H9 (cell line): ENCODE data around the gene ERAL1. TPM values are rescaled to one million over a fixed set of nuclear protein-coding genes. Genes with fewer than 3 reads are reported as not detected.

Source experiments
- DNase-seq: peaks from one replicate; pipeline ENCODE4 v3.0.0-alpha.2; 2017
- H2AFZ ChIP-seq: one replicate; pipeline ENCODE4 v1.6.1; 2013; ENCODE audit warnings: mild to moderate bottlenecking, low read length, control low read depth, moderate library complexity
- H2AK5ac ChIP-seq: 2 replicates; pipeline ENCODE4 v1.6.1; 2013; ENCODE audit warnings: low read length, control low read depth, mixed read lengths; ENCODE audit not compliant: insufficient read length
- H2BK120ac ChIP-seq: one replicate; pipeline ENCODE4 v1.6.1; 2013; ENCODE audit warnings: low read depth, mild to moderate bottlenecking, low read length, control low read depth, inconsistent platforms; ENCODE audit not compliant: poor library complexity, severe bottlenecking
- H2BK12ac ChIP-seq: 2 replicates; pipeline ENCODE4 v1.6.1; 2013; ENCODE audit warnings: low read length, control low read depth, mixed read lengths, low read depth; ENCODE audit not compliant: insufficient read length
- H2BK15ac ChIP-seq: 2 replicates; pipeline ENCODE4 v1.6.1; 2013; ENCODE audit warnings: low read depth, low read length, control low read depth
- H2BK20ac ChIP-seq: one replicate; pipeline ENCODE4 v1.6.1; 2013; ENCODE audit warnings: low read depth, mild to moderate bottlenecking, low read length, control low read depth, inconsistent platforms; ENCODE audit not compliant: poor library complexity, severe bottlenecking
- H2BK5ac ChIP-seq: 2 replicates; pipeline ENCODE4 v1.6.1; 2013; ENCODE audit warnings: low read length, control low read depth, mixed read lengths; ENCODE audit not compliant: insufficient read length
- H3K14ac ChIP-seq: 2 replicates; pipeline ENCODE4 v1.6.1; 2013; ENCODE audit warnings: low read length, control low read depth; ENCODE audit not compliant: insufficient read depth
- H3K18ac ChIP-seq: 2 replicates; pipeline ENCODE4 v1.6.1; 2013; ENCODE audit warnings: low read depth, mild to moderate bottlenecking, mixed read lengths, low read length, control low read depth; ENCODE audit not compliant: insufficient read length
- H3K23ac ChIP-seq: 2 replicates; pipeline ENCODE4 v1.6.1; 2013; ENCODE audit warnings: low read length, control low read depth, mixed read lengths, low read depth; ENCODE audit not compliant: insufficient read length
- H3K23me2 ChIP-seq: 2 replicates; pipeline ENCODE4 v1.6.1; 2013; ENCODE audit warnings: low read depth, mild to moderate bottlenecking, mixed read lengths, low read length, control low read depth; ENCODE audit not compliant: insufficient read length, poor library complexity, severe bottlenecking
- H3K27ac ChIP-seq: 2 replicates; pipeline ENCODE4 v1.5.1; 2013; ENCODE audit warnings: low read length, control low read depth, mixed read lengths, low read depth; ENCODE audit not compliant: insufficient read length
- H3K27me3 ChIP-seq: 2 replicates; pipeline ENCODE4 v1.6.1; 2013; ENCODE audit warnings: low read length, control low read depth, inconsistent platforms; ENCODE audit not compliant: insufficient read depth
- H3K4ac ChIP-seq: 2 replicates; pipeline ENCODE4 v1.6.1; 2013; ENCODE audit warnings: low read depth, mild to moderate bottlenecking, control low read depth, inconsistent platforms, low read length, moderate library complexity
- H3K4me1 ChIP-seq: 2 replicates; pipeline ENCODE4 v1.6.1; 2013; ENCODE audit warnings: low read length, control low read depth, inconsistent platforms; ENCODE audit not compliant: insufficient read depth
- H3K4me2 ChIP-seq: 2 replicates; pipeline ENCODE4 v1.6.1; 2013; ENCODE audit warnings: low read length, control low read depth, mixed read lengths; ENCODE audit not compliant: insufficient read length, insufficient read depth
- H3K56ac ChIP-seq: 2 replicates; pipeline ENCODE4 v1.6.1; 2013; ENCODE audit warnings: low read depth, mild to moderate bottlenecking, mixed read lengths, low read length, control low read depth; ENCODE audit not compliant: insufficient read length
- H3K79me1 ChIP-seq: 2 replicates; pipeline ENCODE4 v1.6.1; 2013; ENCODE audit warnings: low read depth, mild to moderate bottlenecking, moderate library complexity, low read length, control low read depth, inconsistent platforms; ENCODE audit not compliant: insufficient read depth, poor library complexity, severe bottlenecking
- H3K79me2 ChIP-seq: 2 replicates; pipeline ENCODE4 v1.6.1; 2013; ENCODE audit warnings: low read length, control low read depth, inconsistent platforms; ENCODE audit not compliant: insufficient read depth
- H3K9ac ChIP-seq: 2 replicates; pipeline ENCODE4 v1.6.1; 2013; ENCODE audit warnings: low read length, control low read depth, mixed read lengths; ENCODE audit not compliant: insufficient read length; ENCODE audit errors: extremely low read depth
- H3K9me3 ChIP-seq: one replicate; pipeline ENCODE4 v1.6.1; 2013; ENCODE audit warnings: low read depth, low read length, inconsistent platforms; ENCODE audit not compliant: control insufficient read depth
- H3T11ph ChIP-seq: one replicate; pipeline ENCODE4 v1.6.1; 2013; ENCODE audit warnings: mild to moderate bottlenecking, low read length, control low read depth, inconsistent platforms
- H4K20me1 ChIP-seq: one replicate; pipeline ENCODE4 v1.6.1; 2013; ENCODE audit not compliant: control insufficient read depth, insufficient read length, insufficient read depth
- H4K5ac ChIP-seq: 2 replicates; pipeline ENCODE4 v1.6.1; 2013; ENCODE audit warnings: low read depth, mild to moderate bottlenecking, mixed read lengths, low read length, control low read depth; ENCODE audit not compliant: insufficient read length
- H4K8ac ChIP-seq: replicated peaks from 2 replicates; pipeline ENCODE4 v1.6.1; 2013; ENCODE audit warnings: low read length, control low read depth, mixed read lengths, low read depth; ENCODE audit not compliant: insufficient read length
- H4K91ac ChIP-seq: 2 replicates; pipeline ENCODE4 v1.6.1; 2013; ENCODE audit warnings: low read depth, mild to moderate bottlenecking, moderate library complexity, mixed read lengths, low read length, control low read depth; ENCODE audit not compliant: insufficient read length
- H3K27ac Mint-ChIP-seq, 3 experiments: 2 replicates in 2 of 3; 3 replicates in 1 of 3; pipeline ENCODE4 v1.8.0; 2020 to 2021; ENCODE audit warnings: mixed read lengths in 3 of 3, mild to moderate bottlenecking in 1 of 3, moderate library complexity in 1 of 3
- H3K27me3 Mint-ChIP-seq: 2 replicates; pipeline ENCODE4 v1.8.0; 2021; ENCODE audit warnings: low read depth, mild to moderate bottlenecking, moderate library complexity, mixed read lengths
- H3K36me3 Mint-ChIP-seq, 3 experiments: 2 replicates in 2 of 3; 3 replicates in 1 of 3; pipeline ENCODE4 v1.8.0; 2020 to 2021; ENCODE audit warnings: low read depth in 3 of 3, mixed read lengths in 3 of 3; ENCODE audit not compliant: insufficient read depth in 1 of 3
- H3K4me1 Mint-ChIP-seq, 2 experiments: 2 replicates each; pipeline ENCODE4 v1.8.0; 2020; ENCODE audit warnings: mixed read lengths in 2 of 2
- H3K4me3 Mint-ChIP-seq, 2 experiments: 2 replicates in 1 of 2; 3 replicates in 1 of 2; pipeline ENCODE4 v1.8.0; 2020 to 2021; ENCODE audit warnings: mild to moderate bottlenecking in 2 of 2, mixed read lengths in 2 of 2, moderate library complexity in 1 of 2
- H3K9me3 Mint-ChIP-seq, 2 experiments: 2 replicates in 1 of 2; 3 replicates in 1 of 2; pipeline ENCODE4 v1.8.0; 2020; ENCODE audit warnings: mild to moderate bottlenecking in 2 of 2, mixed read lengths in 2 of 2, moderate library complexity in 1 of 2
- WGBS: extraction: QIAGEN DNeasy Blood & Tissue Kit; methylation state at CpG from one replicate; pipeline ENCODE4 v1.1.7; 2013; ENCODE audit warnings: missing lambda C conversion rate, low lambda C conversion rate, mixed read lengths; ENCODE audit not compliant: insufficient read length; ENCODE audit errors: extremely low coverage; 5-methylcytosine and 5-hydroxymethylcytosine counted together
- total RNA-seq: library from RNA; stranded (reverse); gene quantifications from 2 replicates; pipeline ENCODE4 v1.2.1, GENCODE V29; 2021
- TF ChIP-seq, protein P1 (sequence below): fragments of 200-600 bp; sonication (generic); conservative IDR thresholded peaks from 3 replicates; pipeline ENCODE4 v1.8.0; 2021; ENCODE audit warnings: antibody characterized with exemption, mild to moderate bottlenecking

The ERAL1 gene
- total RNA-seq, 1 experiment from 2014 or later = 67.8 TPM

GRCh38 chr17:28885363-28885762 lies 30.5 kb downstream of the ERAL1 start:
- no peaks in the 10 kb centered on the region for H4K20me1 ChIP-seq
- Mint-ChIP-seq H3K27ac (peak overlapping the region in 2 of 3 experiments; percentile 55 to 61; a peak in 1 of 7 replicates), H3K36me3 (peaks cover 18 to 49% (median 44%) of the 10 kb centered on the region in 3 experiments; a peak in 6 of 7 replicates), H3K9me3 (no peaks in the 10 kb centered on the region), H3K4me1 (peaks cover 3 to 5% of the 10 kb centered on the region in 2 experiments; a peak in 3 of 4 replicates), H3K4me3 (no peak overlapping the region), H3K27me3 (peaks cover 2% of the 10 kb centered on the region; the same call in 1 of the 2 replicates)
- H3K4me2 ChIP-seq = no peak overlapping the region
- H2BK5ac ChIP-seq = no peak overlapping the region
- no peak overlapping the region for H2BK120ac ChIP-seq
- no peak overlapping the region for H2AFZ ChIP-seq
- no peak overlapping the region for H3T11ph ChIP-seq
- no peak overlapping the region for H3K23ac ChIP-seq
- H2BK15ac ChIP-seq = no peak overlapping the region
- no peaks in the 10 kb centered on the region for H3K27me3 ChIP-seq
- H3K9ac ChIP-seq = no peak overlapping the region
- whole genome bisulfite sequencing = no CpG with 5 or more reads among the region's 4 CpGs
- H3K27ac ChIP-seq = no peak overlapping the region
- no peak overlapping the region for H4K8ac ChIP-seq
- no peak overlapping the region for H4K5ac ChIP-seq
- H3K79me2 ChIP-seq = no peaks in the 10 kb centered on the region
- no peak overlapping the region for H2AK5ac ChIP-seq
- no peak overlapping the region for H2BK20ac ChIP-seq
- no peaks in the 10 kb centered on the region for H3K79me1 ChIP-seq
- H3K14ac ChIP-seq = no peak overlapping the region
- DNase-seq = no peak
- H4K91ac ChIP-seq = no peak overlapping the region
- TF ChIP-seq, protein P1, sequence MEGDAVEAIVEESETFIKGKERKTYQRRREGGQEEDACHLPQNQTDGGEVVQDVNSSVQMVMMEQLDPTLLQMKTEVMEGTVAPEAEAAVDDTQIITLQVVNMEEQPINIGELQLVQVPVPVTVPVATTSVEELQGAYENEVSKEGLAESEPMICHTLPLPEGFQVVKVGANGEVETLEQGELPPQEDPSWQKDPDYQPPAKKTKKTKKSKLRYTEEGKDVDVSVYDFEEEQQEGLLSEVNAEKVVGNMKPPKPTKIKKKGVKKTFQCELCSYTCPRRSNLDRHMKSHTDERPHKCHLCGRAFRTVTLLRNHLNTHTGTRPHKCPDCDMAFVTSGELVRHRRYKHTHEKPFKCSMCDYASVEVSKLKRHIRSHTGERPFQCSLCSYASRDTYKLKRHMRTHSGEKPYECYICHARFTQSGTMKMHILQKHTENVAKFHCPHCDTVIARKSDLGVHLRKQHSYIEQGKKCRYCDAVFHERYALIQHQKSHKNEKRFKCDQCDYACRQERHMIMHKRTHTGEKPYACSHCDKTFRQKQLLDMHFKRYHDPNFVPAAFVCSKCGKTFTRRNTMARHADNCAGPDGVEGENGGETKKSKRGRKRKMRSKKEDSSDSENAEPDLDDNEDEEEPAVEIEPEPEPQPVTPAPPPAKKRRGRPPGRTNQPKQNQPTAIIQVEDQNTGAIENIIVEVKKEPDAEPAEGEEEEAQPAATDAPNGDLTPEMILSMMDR = no peak
- no peak overlapping the region for H3K4ac ChIP-seq
- no peaks in the 10 kb centered on the region for H3K23me2 ChIP-seq
- H3K4me1 ChIP-seq = no peaks in the 10 kb centered on the region
- no peak overlapping the region for H3K18ac ChIP-seq
- H3K9me3 ChIP-seq = no peaks in the 10 kb centered on the region
- no peak overlapping the region for H2BK12ac ChIP-seq
- H3K56ac ChIP-seq = no peak overlapping the region
